K562 (cell line): ENCODE measurements around the gene SLC2A2. TPM values are rescaled to one million over a fixed set of nuclear protein-coding genes. Genes with fewer than 3 reads are reported as not detected.

ENCODE experiments used
- ATAC-seq: fragments of 200-7000 bp; cut with Tn5 transposase; 3 replicates; pipeline ENCODE4 v1.9.1; 2020; ENCODE audit warnings: moderate library complexity
- BruUV-seq: library from RNA; stranded (reverse); fragments of 400-500 nt; replicated peaks from 2 replicates; lab custom pipeline; 2021; lab: Mats Ljungman, UMichigan
- CTCF ChIA-PET: fragments of 300-600 bp; formaldehyde crosslinking; extraction: SDS; loops from one replicate; lab custom pipeline; 2021; ENCODE audit warnings: low intra/inter-chr PET ratio; lab: Yijun Ruan, JAX
- POLR2A ChIA-PET: fragments of 300-600, 350-650 bp; sonication (Branson Sonifier 250); formaldehyde crosslinking; extraction: SDS; loops from one replicate; lab custom pipeline; 2021; ENCODE audit warnings: antibody characterized with exemption, inconsistent platforms; lab: Yijun Ruan, JAX
- DNase-seq, 4 experiments: peaks; one replicate each; pipeline versions ENCODE4 v3.0.0 to v3.0.0-alpha.2; 2011 to 2018; ENCODE audit warnings: low spot score in 3 of 4, mixed read lengths in 3 of 4; ENCODE audit errors: extremely low read depth in 1 of 4
- FAIRE-seq: peaks from 2 replicates; lab custom pipeline; 2011; peaks lifted over from hg19 to GRCh38; lab: Jason Lieb, UNC
- H2AFZ ChIP-seq: 2 replicates; pipeline ENCODE4 v1.6.0; 2011; ENCODE audit warnings: low read depth, low read length, control low read depth, inconsistent platforms
- H3K27ac ChIP-seq: fragments of 200-600 bp; 3 replicates; pipeline ENCODE4 v1.8.0; 2011; ENCODE audit warnings: low read depth, mild to moderate bottlenecking, control low read depth, inconsistent platforms, low read length, moderate library complexity, mixed read lengths; ENCODE audit errors: extremely low read depth
- H3K27me3 ChIP-seq, 2 experiments: fragments of 300-600 bp in 1 of 2; 2 replicates in 1 of 2; 3 replicates in 1 of 2; pipeline versions ENCODE4 v1.6.0 to v1.8.0; 2011; ENCODE audit warnings: inconsistent platforms in 2 of 2, low read length in 2 of 2, mild to moderate bottlenecking in 1 of 2, mixed read lengths in 1 of 2, moderate library complexity in 1 of 2; ENCODE audit not compliant: control insufficient read depth in 2 of 2, insufficient read depth in 2 of 2
- H3K36me3 ChIP-seq: fragments of 300-600 bp; 3 replicates; pipeline ENCODE4 v1.8.0; 2011; ENCODE audit warnings: mild to moderate bottlenecking, low read length, inconsistent platforms; ENCODE audit not compliant: control insufficient read depth, insufficient read depth
- H3K4me1 ChIP-seq, 2 experiments: fragments of 200-600 bp in 1 of 2; replicated peaks in 1 of 2; 2 replicates in 1 of 2; 3 replicates in 1 of 2; pipeline versions ENCODE4 v1.5.1 to v1.8.0; 2011; ENCODE audit warnings: inconsistent platforms in 2 of 2, low read length in 2 of 2, mild to moderate bottlenecking in 1 of 2, mixed read lengths in 1 of 2, moderate library complexity in 1 of 2; ENCODE audit not compliant: control insufficient read depth in 2 of 2, insufficient read depth in 2 of 2
- H3K4me2 ChIP-seq: 2 replicates; pipeline ENCODE4 v1.6.1; 2011; ENCODE audit warnings: low read length, control low read depth, inconsistent platforms, mixed read lengths; ENCODE audit not compliant: insufficient read depth
- H3K4me3 ChIP-seq: fragments of 200-600 bp; sonication (generic), shearing (Covaris generic); 2 replicates; pipeline ENCODE4 v1.5.1; 2016; ENCODE audit warnings: control low read depth, inconsistent platforms
- H3K79me2 ChIP-seq: fragments of 200-600 bp; 3 replicates; pipeline ENCODE4 v1.8.0; 2011; ENCODE audit warnings: low read length, inconsistent platforms; ENCODE audit not compliant: control insufficient read depth, insufficient read depth
- H3K9ac ChIP-seq, 2 experiments: 2 replicates each; pipeline versions ENCODE4 v1.6.0 to v1.6.1; 2011; ENCODE audit warnings: low read depth in 2 of 2, low read length in 2 of 2, control low read depth in 1 of 2, inconsistent platforms in 1 of 2, mild to moderate bottlenecking in 1 of 2, mixed read lengths in 1 of 2; ENCODE audit not compliant: insufficient read depth in 1 of 2
- H3K9me1 ChIP-seq: one replicate; pipeline ENCODE4 v1.6.0; 2011; ENCODE audit warnings: inconsistent platforms, mild to moderate bottlenecking, low read length, moderate library complexity; ENCODE audit not compliant: control insufficient read depth, insufficient read depth
- H3K9me3 ChIP-seq: replicated peaks from 2 replicates; pipeline ENCODE4 v1.5.1; 2011; ENCODE audit warnings: low read depth, low read length, inconsistent platforms; ENCODE audit not compliant: control insufficient read depth, insufficient read depth
- H4K20me1 ChIP-seq: replicated peaks from 2 replicates; pipeline ENCODE4 v1.6.1; 2011; ENCODE audit warnings: low read length, inconsistent platforms, mixed read lengths; ENCODE audit not compliant: control insufficient read depth, insufficient read depth
- ADNP ChIP-seq: fragments of 200-800 bp; sonication (Bioruptor generic); IDR thresholded peaks from 2 replicates; pipeline ENCODE4 v1.6.1; 2016; ENCODE audit warnings: missing genetic modification characterization, missing compliant biosample characterization
- JUN ChIP-seq, 2 experiments: sonication (generic) in 1 of 2; formaldehyde crosslinking in 1 of 2; IDR thresholded peaks; 2 replicates each; pipeline versions ENCODE4 v1.6.1 to v1.8.0; 2012 to 2022; ENCODE audit warnings: borderline replicate concordance in 2 of 2, mild to moderate bottlenecking in 2 of 2, improper control_type of control experiment in 1 of 2, low read depth in 1 of 2, low read length in 1 of 2, missing genetic modification reagents in 1 of 2
- JUND ChIP-seq, 2 experiments: IDR thresholded peaks; 2 replicates in 1 of 2; 3 replicates in 1 of 2; pipeline ENCODE4 v1.6.1; 2011; ENCODE audit warnings: borderline replicate concordance in 2 of 2, low read depth in 2 of 2, low read length in 2 of 2, improper control_type of control experiment in 1 of 2, missing biosample characterization in 1 of 2, missing genetic modification characterization in 1 of 2, missing genetic modification reagents in 1 of 2
- KAT8 ChIP-seq: fragments of 450-650 bp; IDR thresholded peaks from 2 replicates; pipeline ENCODE4 v1.6.1; 2016; ENCODE audit warnings: low read depth, mild to moderate bottlenecking
- KDM5B ChIP-seq: fragments of 200-600 bp; sonication (generic); IDR thresholded peaks from 2 replicates; pipeline ENCODE4 v1.6.1; 2012; ENCODE audit warnings: low read depth, mild to moderate bottlenecking, moderate library complexity, low read length, control low read depth, inconsistent platforms; ENCODE audit not compliant: insufficient replicate concordance
- LARP7 ChIP-seq: fragments of 450-650 bp; IDR thresholded peaks from 2 replicates; pipeline ENCODE4 v1.6.1; 2016
- MTA2 ChIP-seq: fragments of 450-650 bp; IDR thresholded peaks from 2 replicates; pipeline ENCODE4 v1.6.1; 2016; ENCODE audit warnings: low read depth
- NCOA6 ChIP-seq: fragments of 450-650 bp; IDR thresholded peaks from 2 replicates; pipeline ENCODE4 v1.6.1; 2017; ENCODE audit warnings: mild to moderate bottlenecking
- RAD21 ChIP-seq, 2 experiments: fragments of 250-450 bp in 1 of 2; fragments of 450-650 bp in 1 of 2; sonication (Bioruptor Pico) in 1 of 2; formaldehyde crosslinking in 1 of 2; IDR thresholded peaks in 1 of 2; conservative IDR thresholded peaks in 1 of 2; 2 replicates each; pipeline versions ENCODE4 v1.4.0 to v1.8.0; 2020 to 2022; ENCODE audit warnings: mild to moderate bottlenecking in 2 of 2, moderate library complexity in 1 of 2
- RBM14 ChIP-seq: fragments of 200-400 bp; formaldehyde crosslinking; IDR thresholded peaks from 2 replicates; pipeline ENCODE4 v1.6.1; 2018; ENCODE audit warnings: low read depth, mild to moderate bottlenecking, low read length, moderate library complexity, borderline replicate concordance; ENCODE audit not compliant: insufficient read depth
- RBM15 ChIP-seq: fragments of 200-400 bp; formaldehyde crosslinking; IDR thresholded peaks from 2 replicates; pipeline ENCODE4 v1.6.1; 2018; ENCODE audit warnings: mild to moderate bottlenecking, low read length, moderate library complexity; ENCODE audit not compliant: insufficient read depth
- RBM34 ChIP-seq: fragments of 200-400 bp; formaldehyde crosslinking; IDR thresholded peaks from 2 replicates; pipeline ENCODE4 v1.6.1; 2018; ENCODE audit warnings: low read length, borderline replicate concordance; ENCODE audit not compliant: insufficient read depth
- RUNX1 ChIP-seq: sonication (generic); IDR thresholded peaks from 2 replicates; pipeline ENCODE4 v1.6.1; 2016; ENCODE audit warnings: antibody characterized with exemption, low read depth
- STAT5B ChIP-seq: fragments of 250-450 bp; sonication (Bioruptor Pico); IDR thresholded peaks from 2 replicates; pipeline ENCODE4 v1.8.0; 2021; ENCODE audit warnings: mild to moderate bottlenecking, inconsistent platforms
- ZMIZ1 ChIP-seq, 2 experiments: fragments of 150-350 bp in 1 of 2; IDR thresholded peaks; 2 replicates each; pipeline ENCODE4 v1.6.1; 2012 to 2016; ENCODE audit warnings: low read depth in 2 of 2, low read length in 2 of 2, mild to moderate bottlenecking in 1 of 2, moderate library complexity in 1 of 2
- in situ Hi-C: fragments of 300-500 bp; cut with MboI; formaldehyde crosslinking; loops from 4 replicates; pipeline ENCODE4 v1.15.0; 2018; ENCODE audit warnings: inconsistent platforms, mixed read lengths
- intact Hi-C: fragments of 100-400 bp; cut with micrococcal nuclease; formaldehyde crosslinking; loops from 2 replicates; pipeline ENCODE4 v1.14.2; 2022
- polyA plus RNA-seq, 8 experiments: library from polyadenylated mRNA; depleted of rRNA in 4 of 8; stranded (reverse) in 5 of 8; unstranded in 3 of 8; fragments of >200 nt; fragmentation: Nextera tagmentation in 2 of 8; fragmentation: Illumina TruSeq in 1 of 8; extraction: Ambion mirVana in 2 of 8; extraction: Trizol in 1 of 8; gene quantifications; 2 replicates each; pipeline versions ENCODE4 v1.2.1 to v1.2.3, GENCODE V29; 2011 to 2014; ENCODE audit warnings: inconsistent platforms in 1 of 8, missing spikeins in 1 of 8
- total RNA-seq, 7 experiments: library from RNA; depleted of rRNA in 6 of 7; stranded (reverse); fragments of >200 nt in 6 of 7; fragmentation: Illumina TruSeq in 2 of 7; extraction: Trizol in 2 of 7; gene quantifications; 2 replicates each; pipeline versions ENCODE4 v1.2.1 to v1.2.3, GENCODE V29; 2011 to 2021; ENCODE audit warnings: low replicate concordance in 1 of 7

Gene SLC2A2
- total and polyA plus RNA-seq, 9 of the 15 experiments (the other 6 are each of a cell fraction or from before 2014, with no cell fraction given): 0.18 TPM; not detected in 8

- no peaks in the 10 kb centered on the region for H4K20me1 ChIP-seq
- POLR2A ChIA-PET: no interaction called here
- no peaks in the 10 kb centered on the region; a peak in 1 of 5 replicates for H3K27me3 ChIP-seq
- H3K36me3 ChIP-seq: no peaks in the 10 kb centered on the region
- H3K27ac ChIP-seq: no peak overlapping the region
- H3K9me3 ChIP-seq: no peaks in the 10 kb centered on the region
- no peaks in the 10 kb centered on the region for H3K9me1 ChIP-seq
- no TSS peak for BruUV-seq
- no peak overlapping the region for H2AFZ ChIP-seq
- FAIRE-seq: no peak
- in situ Hi-C loops: no loop called here
- H3K4me3 ChIP-seq: no peak overlapping the region
- intact Hi-C loops: no loop called here
- 0 out of 5 replicates have a peak, but pooled peaks cover 0 to 2% of the 10 kb centered on the region in 2 experiments for H3K4me1 ChIP-seq
- DNase-seq: no peak
- TF ChIP-seq RBM15: no peak
- no peak for TF ChIP-seq JUN (IDR thresholded peaks at IDR 0.05; ENCODE audit: borderline replicate concordance, low read depth, low read length)
- TF ChIP-seq JUN (CRISPR knock-in tag; IDR thresholded peaks at IDR 0.05; ENCODE audit: borderline replicate concordance): no peak
- no peak for TF ChIP-seq ADNP
- TF ChIP-seq RAD21 (CRISPR knock-in tag; conservative IDR thresholded peaks at IDR 0.05 in 1 of 2, IDR thresholded peaks at IDR 0.05 in 1 of 2): no peak
- TF ChIP-seq KAT8: no peak
- TF ChIP-seq RBM34: no peak
- TF ChIP-seq LARP7: no peak
- no peak for TF ChIP-seq NCOA6
- TF ChIP-seq RBM14: no peak
- no peak for TF ChIP-seq STAT5B (CRISPR knock-in tag)
- TF ChIP-seq JUND (IDR thresholded peaks at IDR 0.05; ENCODE audit: borderline replicate concordance, low read depth, low read length): no peak
- no peak for TF ChIP-seq JUND (tag; IDR thresholded peaks at IDR 0.05; ENCODE audit: borderline replicate concordance, low read depth, low read length)
- no peak for TF ChIP-seq RUNX1
- no peak for TF ChIP-seq ZMIZ1 (IDR thresholded peaks at IDR 0.05; ENCODE audit: low read depth in 2 of 2, low read length in 2 of 2)
- TF ChIP-seq KDM5B: no peak
- no peak for TF ChIP-seq MTA2
- no peaks in the 10 kb centered on the region for H3K79me2 ChIP-seq
- no peak for ATAC-seq
- no peak overlapping the region for H3K9ac ChIP-seq
- no peak overlapping the region for H3K4me2 ChIP-seq
- CTCF ChIA-PET: no interaction called here
Observed at GRCh38 chr3:171054921-171055320, 28.4 kb upstream of the SLC2A2 start.
